Tibial nerve (tissue), 4 donors: ENCODE measurements around the gene PLPPR3. TPM values are rescaled to one million over a fixed set of nuclear protein-coding genes. Genes with fewer than 3 reads are reported as not detected.
"Not testable (repeated sequence)": the region's sequence is repeated elsewhere in the genome, so short reads cannot be mapped to it uniquely, and the experiment has no call there.

ENCODE experiments used
- DNase-seq, 2 donors: peaks; one replicate each; pipeline ENCODE4 v3.0.0-alpha.2; 2019; ENCODE audit warnings: low spot score in 2 of 2
- H3K27ac ChIP-seq, 4 donors: fragments of 200-600 bp; sonication (generic) in 3 of 4; one replicate each; pipeline ENCODE4 v1.5.1; 2017 to 2019; ENCODE audit warnings: mild to moderate bottlenecking in 1 of 4
- H3K27me3 ChIP-seq, 2 donors: fragments of 200-600 bp; sonication (generic) in 1 of 2; one replicate each; pipeline versions ENCODE4 v1.5.1 to v1.6.0; 2017 to 2019
- H3K36me3 ChIP-seq, 3 donors: fragments of 200-600 bp; sonication (generic); one replicate each; pipeline ENCODE4 v1.5.1; 2018 to 2019
- H3K4me1 ChIP-seq, 4 donors: fragments of 200-600 bp; sonication (generic) in 3 of 4; one replicate each; pipeline ENCODE4 v1.5.1; 2017 to 2019
- H3K4me3 ChIP-seq, 4 donors: fragments of 200-600 bp; sonication (generic) in 3 of 4; one replicate each; pipeline ENCODE4 v1.5.1; 2017 to 2019; ENCODE audit warnings: mild to moderate bottlenecking in 1 of 4, moderate library complexity in 1 of 4
- H3K9me3 ChIP-seq, 4 donors: fragments of 200-600 bp; sonication (generic) in 3 of 4; one replicate each; pipeline ENCODE4 v1.5.1; 2017 to 2019
- EP300 ChIP-seq, 2 donors: sonication (generic); formaldehyde crosslinking; IDR thresholded peaks; one replicate each; pipeline ENCODE4 v1.6.1; 2017; ENCODE audit warnings: antibody characterized with exemption in 2 of 2, mild to moderate bottlenecking in 1 of 2
- POLR2A ChIP-seq, 2 donors: fragments of 450-650 bp; IDR thresholded peaks; one replicate each; pipeline ENCODE4 v1.6.1; 2017; ENCODE audit warnings: antibody characterized with exemption in 2 of 2, mild to moderate bottlenecking in 2 of 2, moderate library complexity in 2 of 2
- WGBS, 2 donors: methylation state at CpG; one replicate each; pipeline ENCODE4 v1.1.5; 2018; 5-methylcytosine and 5-hydroxymethylcytosine counted together
- total RNA-seq, 4 donors: library from RNA; depleted of rRNA; stranded (reverse); fragments of >200 nt; gene quantifications; one replicate each; pipeline ENCODE4 v1.1.0, GENCODE V29; 2016
- TF ChIP-seq, protein P1 (sequence below), 5 experiments: fragments of 200-600 bp in 3 of 5; fragments of 450-650 bp in 2 of 5; sonication (generic) in 3 of 5; IDR thresholded peaks; one replicate each; pipeline ENCODE4 v1.5.1; 2016 to 2019; ENCODE audit warnings: antibody characterized with exemption in 5 of 5, mild to moderate bottlenecking in 3 of 5, moderate library complexity in 2 of 5

PLPPR3 gene
- total RNA-seq, 4 donors from 2014 or later = not detected

DNA sequence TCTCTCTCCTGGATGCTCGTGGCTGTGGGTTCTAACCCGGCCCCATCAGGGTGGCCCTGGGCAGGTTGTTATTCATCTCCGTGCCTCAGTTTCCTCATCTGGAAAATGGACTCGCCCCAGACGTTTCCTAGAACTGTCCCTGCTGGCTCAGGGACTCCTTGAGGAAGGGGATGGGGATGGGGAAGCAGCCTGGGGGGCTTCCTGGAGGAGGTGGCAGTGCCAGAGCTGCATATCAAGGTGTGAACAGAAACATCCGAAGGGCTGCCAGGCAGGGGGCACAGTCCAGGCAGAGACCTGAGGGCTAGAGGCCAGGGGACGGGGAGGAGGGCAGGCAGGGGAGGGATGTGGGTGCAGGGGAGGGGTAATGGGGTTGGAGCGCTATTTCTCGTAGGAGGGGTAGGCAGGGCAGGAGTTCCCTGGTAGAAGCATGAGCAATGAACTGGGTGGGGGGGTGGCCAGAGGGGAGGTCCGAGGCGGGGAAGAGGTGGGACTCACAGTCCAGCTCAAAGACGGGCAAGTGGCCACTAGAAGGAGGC, 26.7 kb upstream of the PLPPR3 start:
- peak overlapping the region in 3 of 4 donors; percentile 2 to 50 (median 12) for H3K27ac ChIP-seq
- no peaks in the 10 kb centered on the region for H3K9me3 ChIP-seq
- WGBS, 2 donors = 39 to 46% methylated on average over 12 of the region's 12 CpGs
- H3K4me3 ChIP-seq = no peak overlapping the region
- H3K36me3 ChIP-seq = no peaks in the 10 kb centered on the region
- H3K27me3 ChIP-seq = peaks cover 4 to 79% of the 10 kb centered on the region in 2 donors
- DNase-seq = no peak
- TF ChIP-seq, protein P1, sequence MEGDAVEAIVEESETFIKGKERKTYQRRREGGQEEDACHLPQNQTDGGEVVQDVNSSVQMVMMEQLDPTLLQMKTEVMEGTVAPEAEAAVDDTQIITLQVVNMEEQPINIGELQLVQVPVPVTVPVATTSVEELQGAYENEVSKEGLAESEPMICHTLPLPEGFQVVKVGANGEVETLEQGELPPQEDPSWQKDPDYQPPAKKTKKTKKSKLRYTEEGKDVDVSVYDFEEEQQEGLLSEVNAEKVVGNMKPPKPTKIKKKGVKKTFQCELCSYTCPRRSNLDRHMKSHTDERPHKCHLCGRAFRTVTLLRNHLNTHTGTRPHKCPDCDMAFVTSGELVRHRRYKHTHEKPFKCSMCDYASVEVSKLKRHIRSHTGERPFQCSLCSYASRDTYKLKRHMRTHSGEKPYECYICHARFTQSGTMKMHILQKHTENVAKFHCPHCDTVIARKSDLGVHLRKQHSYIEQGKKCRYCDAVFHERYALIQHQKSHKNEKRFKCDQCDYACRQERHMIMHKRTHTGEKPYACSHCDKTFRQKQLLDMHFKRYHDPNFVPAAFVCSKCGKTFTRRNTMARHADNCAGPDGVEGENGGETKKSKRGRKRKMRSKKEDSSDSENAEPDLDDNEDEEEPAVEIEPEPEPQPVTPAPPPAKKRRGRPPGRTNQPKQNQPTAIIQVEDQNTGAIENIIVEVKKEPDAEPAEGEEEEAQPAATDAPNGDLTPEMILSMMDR (IDR thresholded peaks at IDR 0.05) = no peak
- TF ChIP-seq POLR2A (IDR thresholded peaks at IDR 0.05) (no peak), EP300 (IDR thresholded peaks at IDR 0.05) (no peak)
- H3K4me1 ChIP-seq = peaks cover 0 to 53% (median 8%) of the 10 kb centered on the region in 4 donors

- no peak for DNase-seq
- Histone ChIP-seq H3K9me3 (no peaks in the 10 kb centered on the region), H3K4me3 (no peak overlapping the region), H3K4me1 (peaks cover 0 to 38% (median 10%) of the 10 kb centered on the region in 4 donors), H3K27ac (no peak overlapping the region), H3K27me3 (peaks cover 4 to 70% of the 10 kb centered on the region in 2 donors), H3K36me3 (no peaks in the 10 kb centered on the region)
- WGBS, 2 donors = 63 to 69% methylated on average over 30 to 37 of the region's 37 CpGs
- no peak for TF ChIP-seq POLR2A (IDR thresholded peaks at IDR 0.05)
These were observed 24.2 kb upstream of the PLPPR3 start for GRCh38 chr19:845707-846521.

DNA sequence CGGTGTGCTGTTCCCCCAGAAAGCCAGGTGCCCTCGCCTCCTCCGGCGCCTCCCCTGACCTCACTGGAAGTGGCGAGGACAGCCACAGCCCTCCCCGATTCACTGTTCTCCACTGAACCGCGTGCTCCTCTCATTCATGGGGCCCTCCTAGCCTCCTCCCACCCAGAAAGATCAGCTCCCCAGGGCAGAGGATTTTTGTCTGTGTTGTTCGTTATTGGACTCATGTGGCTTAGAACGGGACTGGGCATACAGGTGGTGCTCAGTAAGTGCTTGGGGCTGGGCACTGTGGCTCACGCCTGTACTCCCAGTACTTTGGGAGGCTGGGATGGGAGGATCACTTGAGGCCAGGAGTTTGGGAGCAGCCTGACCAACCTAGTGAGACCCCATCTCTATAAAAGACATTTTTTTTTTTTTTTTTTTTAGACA, 22.8 kb upstream of the PLPPR3 start:
- WGBS, 2 donors = 39 to 62% methylated on average over 11 of the region's 11 CpGs

GRCh38 chr19:843836-844545, 22.2 kb upstream of the PLPPR3 start:
- DNase-seq = no peak
- TF ChIP-seq POLR2A (IDR thresholded peaks at IDR 0.05) (no peak), EP300 (IDR thresholded peaks at IDR 0.05) (no peak)
- TF ChIP-seq, protein P1 (IDR thresholded peaks at IDR 0.05) = no peak
- Histone ChIP-seq H3K4me1 (peaks cover 0 to 27% (median 9%) of the 10 kb centered on the region in 4 donors), H3K27ac (no peak overlapping the region), H3K9me3 (no peaks in the 10 kb centered on the region), H3K4me3 (peak overlapping the region in 1 of 4 donors; percentile 31), H3K27me3 (peaks cover 4 to 78% of the 10 kb centered on the region in 2 donors), H3K36me3 (no peaks in the 10 kb centered on the region)
- 23 to 33% methylated on average over 30 to 32 of the region's 70 CpGs for WGBS, 2 donors

More for the DNA sequence above, 22.8 kb upstream of the PLPPR3 start:
- H3K4me1 ChIP-seq = peaks cover 0 to 27% (median 9%) of the 10 kb centered on the region in 4 donors
- no peak for DNase-seq
- H3K27me3 ChIP-seq = peaks cover 4 to 79% of the 10 kb centered on the region in 2 donors
- no peaks in the 10 kb centered on the region for H3K9me3 ChIP-seq
- no peak overlapping the region for H3K27ac ChIP-seq
- no peaks in the 10 kb centered on the region for H3K36me3 ChIP-seq
- TF ChIP-seq EP300 (IDR thresholded peaks at IDR 0.05) (no peak), POLR2A (IDR thresholded peaks at IDR 0.05) (no peak)
- TF ChIP-seq, protein P1 (IDR thresholded peaks at IDR 0.05) = no peak
- no peak overlapping the region for H3K4me3 ChIP-seq

DNA sequence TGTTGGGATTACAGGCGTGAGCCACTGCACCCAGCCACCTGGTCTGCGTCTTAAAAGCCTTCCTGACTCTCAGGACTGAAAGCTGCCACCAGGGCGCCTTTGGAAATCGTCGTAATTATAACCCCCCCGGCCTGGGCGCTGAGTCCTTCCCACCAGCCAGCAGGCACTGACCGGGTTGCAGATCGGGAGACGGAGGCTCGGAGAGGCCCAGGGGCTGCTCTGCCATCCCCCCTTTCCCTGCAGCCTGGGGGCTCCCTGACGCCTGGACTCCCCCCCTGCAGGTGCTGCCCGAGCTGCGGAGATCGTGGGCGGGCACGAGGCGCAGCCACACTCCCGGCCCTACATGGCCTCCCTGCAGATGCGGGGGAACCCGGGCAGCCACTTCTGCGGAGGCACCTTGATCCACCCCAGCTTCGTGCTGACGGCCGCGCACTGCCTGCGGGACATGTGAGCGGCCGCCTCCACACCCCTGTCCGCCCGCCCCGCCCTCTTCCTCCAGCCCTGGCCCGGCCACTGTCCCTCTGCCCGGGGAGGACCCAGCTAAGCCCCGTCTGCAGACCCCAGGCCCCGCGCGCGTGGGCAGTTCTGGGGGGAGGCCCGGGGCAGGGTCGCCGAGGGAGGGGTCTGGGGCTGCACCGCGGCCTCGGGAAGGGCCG, 21.6 kb upstream of the PLPPR3 start:
- WGBS, 2 donors = 4 to 19% methylated on average over 9 to 20 of the region's 46 CpGs
- TF ChIP-seq POLR2A (IDR thresholded peaks at IDR 0.05) = no peak
- TF ChIP-seq EP300 (IDR thresholded peaks at IDR 0.05) = no peak
- TF ChIP-seq, protein P1 (IDR thresholded peaks at IDR 0.05) = peak in 1 of 5 experiments; percentile 14
- no peak for DNase-seq
- Histone ChIP-seq H3K36me3 (no peaks in the 10 kb centered on the region), H3K4me1 (peaks cover 0 to 22% (median 9%) of the 10 kb centered on the region in 4 donors), H3K9me3 (no peaks in the 10 kb centered on the region), H3K27me3 (peaks cover 4 to 77% of the 10 kb centered on the region in 2 donors), H3K27ac (no peak overlapping the region), H3K4me3 (peak overlapping the region in 1 of 4 donors; percentile 31)

GRCh38 chr19:842802-843179, 21.0 kb upstream of the PLPPR3 start:
- not testable (repeated sequence) for H3K36me3 ChIP-seq, H3K27ac ChIP-seq, DNase-seq, H3K4me3 ChIP-seq, H3K9me3 ChIP-seq
- peaks cover 0 to 17% (median 9%) of the 10 kb centered on the region in 4 donors for H3K4me1 ChIP-seq
- WGBS, 2 donors = 79 to 84% methylated on average over 7 of the region's 7 CpGs
- peaks cover 4 to 76% of the 10 kb centered on the region in 2 donors for H3K27me3 ChIP-seq
